EL (cell line): ENCODE results near the gene SLC12A7.

Experiments used
- DNase-seq: peaks from one replicate; pipeline ENCODE4 v3.0.0-alpha.2; 2016

Gene SLC12A7

DNA sequence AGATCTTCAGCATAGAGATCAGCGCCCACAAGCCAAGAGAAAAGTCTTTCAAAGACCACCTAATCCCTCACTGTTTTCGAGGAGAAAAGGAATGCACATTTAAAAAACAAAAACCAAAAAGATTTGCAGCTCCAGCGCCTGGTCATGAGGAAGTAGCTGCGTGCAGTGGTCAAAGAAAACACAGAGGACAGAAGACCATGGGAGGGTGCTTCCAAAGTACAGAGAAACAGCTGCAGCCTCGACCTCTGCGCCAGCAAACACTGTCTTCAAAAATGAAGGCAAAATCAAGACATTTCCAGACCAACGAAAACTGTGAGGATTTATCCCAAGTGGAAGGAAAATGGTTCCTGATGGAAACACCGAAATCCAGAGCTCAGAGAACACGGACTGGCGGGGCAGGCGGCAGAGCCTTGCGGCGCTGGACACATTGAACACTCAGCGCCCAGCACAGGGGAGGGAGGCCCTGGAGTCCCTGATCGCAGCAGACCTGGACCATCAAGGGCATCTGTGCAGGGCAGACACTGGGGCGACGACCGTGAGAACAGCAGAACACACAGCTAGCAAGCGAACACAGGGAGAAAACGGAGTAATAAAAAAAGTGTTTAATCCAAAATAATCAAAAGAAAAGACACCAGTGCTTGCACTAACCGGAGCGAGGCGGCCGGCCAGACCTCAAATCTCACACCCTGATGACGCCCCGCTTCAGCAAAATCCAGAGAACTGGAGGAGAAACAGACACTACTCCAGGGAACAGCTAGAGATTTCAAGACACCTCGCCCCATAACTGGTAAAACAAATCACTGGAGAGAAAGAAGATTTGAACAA is 12.6 kb upstream of the SLC12A7 start:
- DNase-seq = no peak

DNA sequence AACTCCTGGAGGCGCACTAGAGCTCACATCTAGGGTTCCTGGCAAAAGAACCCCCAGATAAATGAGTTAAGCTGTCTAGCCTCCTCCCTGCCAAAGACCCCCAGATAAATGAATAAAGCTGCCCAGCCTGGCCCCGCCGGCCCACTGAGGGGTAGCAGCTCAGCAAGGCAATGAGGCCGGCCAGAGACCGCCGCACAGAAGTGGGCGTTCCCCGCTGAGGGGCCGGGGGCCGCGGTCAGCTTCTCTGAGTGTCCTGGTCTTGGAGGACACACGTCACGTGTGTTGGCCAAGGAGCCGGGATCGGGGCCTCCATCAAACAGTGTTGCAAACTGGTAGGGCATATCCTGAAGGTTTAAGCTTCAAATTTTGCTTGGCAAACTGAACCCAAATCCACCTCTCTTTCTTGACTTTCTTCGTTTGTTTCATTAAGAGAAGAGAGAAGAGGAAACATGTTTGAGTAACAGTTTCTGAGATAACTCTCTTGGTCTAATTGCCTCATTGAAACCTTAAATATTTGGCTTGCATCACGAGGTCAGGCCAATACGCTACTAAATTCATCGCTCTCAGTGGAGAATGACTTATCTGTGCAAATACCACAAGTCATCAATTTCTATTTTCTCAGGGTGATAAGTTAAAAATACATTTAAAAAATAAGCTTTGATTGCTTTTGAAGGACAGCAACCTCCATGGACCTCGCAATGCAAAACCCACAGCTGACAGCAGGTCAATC is 11.7 kb upstream of the SLC12A7 start:
- no peak for DNase-seq

GRCh38 chr5:1122511-1123294 is 10.8 kb upstream of the SLC12A7 start:
- DNase-seq = no peak

GRCh38 chr5:1121891-1122290 is 10.0 kb upstream of the SLC12A7 start:
- DNase-seq = no peak

DNA sequence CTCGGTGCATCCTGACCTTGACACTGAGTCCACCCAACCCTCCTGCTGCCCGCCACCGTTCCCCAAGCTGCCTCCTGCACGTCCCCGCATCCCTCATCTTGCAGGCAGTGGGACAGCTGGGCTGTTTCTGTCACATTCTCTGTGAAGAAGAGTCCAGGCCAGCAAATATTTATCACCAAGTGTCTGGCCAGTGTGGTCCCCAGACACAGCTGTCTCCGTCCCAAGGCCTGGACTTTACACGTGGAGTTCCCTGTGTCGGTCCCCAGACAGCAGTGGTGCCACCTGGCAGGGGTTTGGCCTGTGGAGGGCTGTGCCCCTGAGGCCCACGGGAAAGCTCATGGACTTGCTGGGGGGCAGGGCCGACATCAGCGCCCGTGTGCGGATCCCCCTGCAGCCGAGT is 9.2 kb upstream of the SLC12A7 start:
- DNase-seq = no peak

DNA sequence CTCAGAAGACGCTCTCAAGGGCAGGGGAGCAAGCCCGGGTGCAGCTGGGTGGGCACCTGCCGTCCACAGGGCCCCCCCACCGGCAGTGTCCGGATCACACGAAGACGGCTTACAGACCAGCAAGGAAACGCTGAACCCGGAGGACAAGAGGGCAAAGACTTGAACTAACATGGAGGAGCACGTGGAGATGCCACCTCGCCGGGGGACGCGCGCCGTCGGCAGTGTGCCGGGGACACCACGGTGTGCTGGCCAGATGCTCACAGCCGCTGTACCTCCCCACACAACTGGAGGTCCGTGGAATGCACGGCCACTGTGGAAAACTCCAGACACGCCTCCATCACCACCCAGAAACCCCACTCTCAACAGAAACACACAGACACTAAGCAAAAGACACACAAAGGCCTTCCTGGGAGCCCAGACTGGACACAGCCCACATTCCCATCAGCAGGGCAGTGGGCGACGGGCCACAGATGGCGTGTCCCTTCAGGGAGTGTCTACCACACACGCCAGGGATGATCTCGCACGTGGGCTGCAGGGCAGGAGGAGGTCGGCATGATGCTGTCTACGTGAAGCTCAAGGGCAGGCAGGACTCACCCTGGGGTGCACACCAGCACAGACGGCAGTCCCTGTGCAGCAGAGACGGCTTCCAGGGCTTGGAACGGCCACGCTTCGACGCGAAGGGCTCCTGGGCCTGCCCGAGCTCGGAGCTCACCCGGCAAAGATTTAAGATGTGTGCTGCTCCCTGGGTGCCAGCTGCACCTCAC is 8.6 kb upstream of the SLC12A7 start:
- DNase-seq = no peak

GRCh38 chr5:1119312-1119831 is 7.5 kb upstream of the SLC12A7 start:
- DNase-seq = no peak

GRCh38 chr5:1118738-1119137 is 6.9 kb upstream of the SLC12A7 start:
- no peak for DNase-seq

GRCh38 chr5:1118231-1118698 is 6.4 kb upstream of the SLC12A7 start:
- no peak for DNase-seq

- DNase-seq = no peak
Measured at GRCh38 chr5:1116977-1117376, 5.1 kb upstream of the SLC12A7 start.

DNA sequence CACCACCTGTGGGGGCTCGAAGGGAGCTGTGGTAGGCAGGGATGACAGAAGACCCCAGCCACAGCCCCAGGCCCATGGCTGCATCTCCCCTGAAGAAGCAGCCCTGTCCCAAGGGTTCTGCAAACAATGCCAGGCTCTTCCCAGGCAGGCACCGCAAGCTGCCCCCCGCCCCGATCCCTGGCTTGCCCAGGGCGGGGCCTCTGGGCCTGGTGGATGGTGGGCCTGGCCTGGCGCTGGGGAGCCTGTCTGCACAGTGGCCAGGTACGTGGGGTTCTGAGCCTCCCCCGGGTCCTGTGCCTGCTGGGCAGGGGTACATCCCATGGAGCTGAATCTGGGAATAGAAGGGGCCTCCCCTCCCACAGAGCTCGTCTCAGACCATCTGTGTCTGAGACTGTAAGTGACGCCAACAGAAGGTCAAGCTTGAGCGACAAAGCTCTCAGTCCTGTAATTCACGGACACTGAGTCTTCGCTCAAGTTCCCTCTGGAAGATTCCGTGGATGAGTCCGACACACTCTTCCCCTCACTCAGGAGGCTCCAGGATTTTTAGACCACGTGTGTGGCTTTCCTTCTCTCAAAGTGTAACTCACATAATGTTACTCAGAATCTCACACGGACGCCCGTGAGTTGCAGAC is 4.4 kb upstream of the SLC12A7 start:
- no peak for DNase-seq

GRCh38 chr5:1115123-1115815 is 3.4 kb upstream of the SLC12A7 start:
- DNase-seq = no peak

DNA sequence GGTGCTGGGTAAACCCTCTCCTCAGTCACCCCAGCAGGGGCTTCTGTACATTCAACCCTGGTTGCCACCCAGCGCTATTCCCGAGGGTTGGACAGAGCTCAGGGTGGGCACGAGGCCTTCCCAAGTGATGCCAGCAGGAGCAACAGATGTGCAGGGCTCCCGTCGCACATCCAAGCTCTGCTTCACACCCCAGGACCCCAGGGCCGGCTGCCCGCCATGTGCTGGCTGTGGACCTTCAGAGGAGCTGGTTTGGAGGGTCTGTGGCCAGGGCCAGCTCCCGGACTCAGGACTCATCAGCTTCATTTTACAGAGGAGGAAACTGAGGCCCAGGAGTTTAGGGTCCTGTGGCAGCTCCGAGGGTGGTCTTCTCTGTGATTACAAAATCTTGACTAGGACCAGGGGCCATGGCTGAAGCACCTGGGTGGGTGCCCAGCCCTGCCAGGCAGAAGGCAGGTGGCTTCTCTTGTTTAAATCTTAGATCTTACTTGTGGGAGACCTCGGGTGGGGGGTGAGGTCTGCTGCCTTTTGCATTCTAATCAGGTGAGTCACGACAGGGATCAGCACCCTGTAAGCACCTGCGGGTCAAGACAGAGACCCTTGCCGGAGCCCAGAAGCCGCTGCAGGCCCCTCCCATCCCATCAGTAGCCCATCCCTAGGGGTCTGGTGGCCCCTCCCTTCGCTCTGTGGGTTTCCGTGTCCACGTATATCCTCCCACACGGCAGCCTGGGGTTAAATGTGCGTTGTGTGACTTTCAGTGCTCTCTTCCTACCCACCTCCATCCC is 2.1 kb upstream of the SLC12A7 start:
- DNase-seq = no peak

- DNase-seq = no peak
Measured at GRCh38 chr5:1113332-1113690, 1.4 kb upstream of the SLC12A7 start.

DNA sequence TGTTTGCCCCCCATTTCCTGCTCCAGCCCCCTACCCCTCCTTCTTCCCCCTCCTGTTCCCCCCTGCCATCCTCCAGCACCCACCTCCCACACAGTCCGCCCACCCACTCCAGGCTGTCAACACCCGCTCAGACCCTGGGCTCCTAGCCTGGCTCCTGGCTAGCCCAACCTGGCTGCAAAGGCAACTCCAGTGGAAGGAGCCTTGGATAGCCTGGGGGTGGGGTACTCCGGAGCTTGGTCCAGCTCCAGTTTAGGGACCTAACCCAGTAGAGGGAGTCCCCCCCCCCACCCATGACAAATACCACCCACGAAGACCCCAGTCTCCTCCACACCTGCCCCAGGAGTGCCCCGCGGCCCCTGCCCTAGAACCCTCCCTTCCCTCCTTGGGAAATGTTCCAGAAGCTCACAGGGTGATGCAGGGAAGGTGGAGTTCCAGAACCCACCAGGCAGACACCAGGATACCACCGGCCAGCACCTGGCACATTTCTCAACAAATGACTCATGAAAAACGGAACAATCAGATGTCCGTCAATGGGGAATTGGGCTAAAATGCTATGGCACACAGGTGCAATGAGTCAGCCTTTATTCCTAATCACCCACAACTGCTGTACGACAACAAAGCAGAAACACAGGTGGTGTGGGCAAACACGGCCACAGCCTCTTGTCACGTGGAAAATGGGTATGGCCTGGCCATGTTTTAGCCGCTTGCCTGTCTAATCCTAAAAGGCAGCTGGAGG is 901 bp upstream of the SLC12A7 start:
- DNase-seq = no peak

- no peak for DNase-seq
Measured at GRCh38 chr5:1111241-1111726, 579 bp downstream of the SLC12A7 start.

- no peak for DNase-seq
Measured at GRCh38 chr5:1110307-1111240, 1.3 kb downstream of the SLC12A7 start.

GRCh38 chr5:1109542-1110306 is 2.1 kb downstream of the SLC12A7 start:
- no peak for DNase-seq
